ENCODE data around the gene INSIG2. TPM values are rescaled to one million over a fixed set of nuclear protein-coding genes. Genes with fewer than 3 reads are reported as not detected.

INSIG2 gene
- total and polyA plus RNA-seq, 9 donors = 12.9 to 24.2 (median 17.3) TPM

DNA sequence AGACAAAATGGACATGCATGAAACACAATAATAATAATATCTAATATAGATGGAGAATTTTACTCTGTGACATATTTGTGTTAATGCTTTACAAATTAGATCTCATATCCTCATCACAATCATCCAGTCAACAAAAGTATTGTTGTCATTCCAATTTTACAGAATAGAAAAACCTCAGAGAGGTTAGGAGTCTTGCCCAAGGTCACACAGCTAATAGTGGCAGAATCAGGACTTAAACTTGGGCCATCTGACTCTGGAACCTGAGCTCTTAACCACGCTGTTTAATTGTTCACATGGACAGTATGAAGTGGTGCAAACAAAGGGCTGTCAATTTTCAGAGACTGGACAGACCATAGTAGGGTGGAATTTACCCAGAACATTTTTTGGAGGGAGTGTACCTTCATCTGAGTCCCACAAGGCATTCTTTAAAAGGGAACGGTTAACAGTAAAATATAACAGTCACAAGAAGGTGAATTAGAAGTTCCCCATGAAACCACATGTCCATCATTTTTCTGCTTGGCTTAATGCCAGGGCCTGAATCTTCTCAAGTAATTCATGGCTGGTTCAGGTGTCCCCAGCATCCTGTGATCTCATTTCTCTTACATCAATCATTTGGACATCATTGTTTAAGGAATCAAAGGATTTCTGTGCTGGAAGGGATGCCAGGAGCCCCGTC, 39.0 kb upstream of the INSIG2 start:
- Histone ChIP-seq H3K4me3 (ENCODE audit: low read length) (no peak overlapping the region), H3K27me3 (ENCODE audit: control insufficient read depth, insufficient read depth, low read length) (no peaks in the 10 kb centered on the region), H3K9me3 (replicated peaks; ENCODE audit: control insufficient read depth, low read depth, low read length) (no peaks in the 10 kb centered on the region), H3K36me3 (ENCODE audit: control insufficient read depth, insufficient read depth, low read length) (no peaks in the 10 kb centered on the region), H3K4me1 (ENCODE audit: control insufficient read depth, insufficient read depth, low read length) (peaks cover 2% of the 10 kb centered on the region), H3K27ac (ENCODE audit: low read length) (no peak overlapping the region)
- no peak for DNase-seq
- WGBS (ENCODE audit: insufficient coverage) = 50% methylated on average over 1 of the region's 3 CpGs

- H3K4me3 ChIP-seq (ENCODE audit: low read length) = no peak overlapping the region
- H3K27ac ChIP-seq (ENCODE audit: low read length) = no peak overlapping the region
- no peak for DNase-seq
- H3K9me3 ChIP-seq (replicated peaks; ENCODE audit: control insufficient read depth, low read depth, low read length) = no peaks in the 10 kb centered on the region
- peaks cover 2% of the 10 kb centered on the region for H3K4me1 ChIP-seq (ENCODE audit: control insufficient read depth, insufficient read depth, low read length)
- no peaks in the 10 kb centered on the region for H3K36me3 ChIP-seq (ENCODE audit: control insufficient read depth, insufficient read depth, low read length)
- no peaks in the 10 kb centered on the region for H3K27me3 ChIP-seq (ENCODE audit: control insufficient read depth, insufficient read depth, low read length)
Measured at GRCh38 chr2:118049816-118050140, 38.5 kb upstream of the INSIG2 start.

- Histone ChIP-seq H3K9me3 (replicated peaks; ENCODE audit: control insufficient read depth, low read depth, low read length) (no peaks in the 10 kb centered on the region), H3K27ac (ENCODE audit: low read length) (no peak overlapping the region), H3K4me1 (ENCODE audit: control insufficient read depth, insufficient read depth, low read length) (peaks cover 2% of the 10 kb centered on the region), H3K27me3 (ENCODE audit: control insufficient read depth, insufficient read depth, low read length) (no peaks in the 10 kb centered on the region), H3K36me3 (ENCODE audit: control insufficient read depth, insufficient read depth, low read length) (no peaks in the 10 kb centered on the region), H3K4me3 (ENCODE audit: low read length) (no peak overlapping the region)
- WGBS (ENCODE audit: insufficient coverage) = no CpG with 5 or more reads among the region's 3 CpGs
- peak; percentile 29 for DNase-seq
Measured at GRCh38 chr2:118050386-118050785, 37.9 kb upstream of the INSIG2 start.

DNA sequence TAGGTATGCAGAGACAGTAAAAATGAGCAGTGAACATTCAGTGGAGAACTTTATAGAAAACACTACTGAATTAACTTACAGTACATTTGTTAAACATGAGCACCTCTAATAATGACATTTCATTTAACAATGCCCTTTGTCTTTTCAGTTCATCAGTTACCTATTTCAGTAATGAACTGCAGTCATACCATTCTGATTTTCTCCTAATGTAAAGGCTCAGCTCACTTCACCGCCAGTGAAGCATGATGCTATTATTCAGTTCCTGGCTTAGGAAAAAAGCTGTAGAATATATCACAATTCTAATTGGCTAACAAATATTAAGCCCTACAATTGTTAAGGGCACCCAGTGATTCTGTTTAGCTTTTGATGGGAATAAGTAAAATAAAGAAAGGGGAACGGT, 37.3 kb upstream of the INSIG2 start:
- WGBS (ENCODE audit: insufficient coverage) = no CpG with 5 or more reads among the region's 2 CpGs
- H3K27me3 ChIP-seq (ENCODE audit: control insufficient read depth, insufficient read depth, low read length) = peaks cover 3% of the 10 kb centered on the region
- DNase-seq = no peak

DNA sequence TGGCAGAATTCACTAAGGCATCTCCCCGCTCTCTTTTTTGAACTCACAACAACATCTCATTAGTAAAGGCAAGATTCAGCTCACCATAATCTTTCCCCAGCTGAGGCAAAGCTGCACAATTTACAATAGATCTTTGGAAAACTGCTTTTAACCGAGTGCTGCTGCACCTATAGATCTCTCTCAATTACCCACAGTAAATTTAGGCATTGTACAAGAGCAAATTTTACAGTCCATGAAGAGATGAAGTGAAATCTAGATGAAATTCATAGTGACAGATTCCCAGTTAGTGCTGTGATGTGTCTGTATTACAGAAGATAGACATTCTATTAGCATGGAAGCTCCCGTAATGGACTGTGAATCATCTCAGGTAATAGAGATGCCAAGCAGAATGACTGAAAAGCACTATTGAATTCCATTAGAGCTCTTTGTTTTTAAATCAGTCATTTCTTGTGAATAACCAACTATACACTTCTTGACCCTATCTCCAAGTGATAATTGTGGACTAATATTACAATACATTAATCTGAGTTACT, 36.4 kb upstream of the INSIG2 start:
- H3K4me1 ChIP-seq (ENCODE audit: control insufficient read depth, insufficient read depth, low read length) = peaks cover 4% of the 10 kb centered on the region
- H3K27me3 ChIP-seq (ENCODE audit: control insufficient read depth, insufficient read depth, low read length) = peaks cover 3% of the 10 kb centered on the region
- no peak overlapping the region for H3K27ac ChIP-seq (ENCODE audit: low read length)
- DNase-seq = no peak
- WGBS (ENCODE audit: insufficient coverage) = 75% methylated on average over 1 of the region's 3 CpGs
- no peak overlapping the region for H3K4me3 ChIP-seq (ENCODE audit: low read length)
- no peaks in the 10 kb centered on the region for H3K36me3 ChIP-seq (ENCODE audit: control insufficient read depth, insufficient read depth, low read length)
- H3K9me3 ChIP-seq (replicated peaks; ENCODE audit: control insufficient read depth, low read depth, low read length) = no peaks in the 10 kb centered on the region

More for the DNA sequence above, 37.3 kb upstream of the INSIG2 start:
- Histone ChIP-seq H3K36me3 (ENCODE audit: control insufficient read depth, insufficient read depth, low read length) (no peaks in the 10 kb centered on the region), H3K27ac (ENCODE audit: low read length) (no peak overlapping the region), H3K4me1 (ENCODE audit: control insufficient read depth, insufficient read depth, low read length) (peaks cover 4% of the 10 kb centered on the region), H3K4me3 (ENCODE audit: low read length) (no peak overlapping the region), H3K9me3 (replicated peaks; ENCODE audit: control insufficient read depth, low read depth, low read length) (no peaks in the 10 kb centered on the region)

GRCh38 chr2:118052474-118052873, 35.8 kb upstream of the INSIG2 start:
- no peaks in the 10 kb centered on the region for H3K36me3 ChIP-seq (ENCODE audit: control insufficient read depth, insufficient read depth, low read length)
- peaks cover 4% of the 10 kb centered on the region for H3K4me1 ChIP-seq (ENCODE audit: control insufficient read depth, insufficient read depth, low read length)
- H3K27me3 ChIP-seq (ENCODE audit: control insufficient read depth, insufficient read depth, low read length) = peaks cover 3% of the 10 kb centered on the region
- WGBS (ENCODE audit: insufficient coverage) = no CpG with 5 or more reads among the region's 2 CpGs
- no peaks in the 10 kb centered on the region for H3K9me3 ChIP-seq (replicated peaks; ENCODE audit: control insufficient read depth, low read depth, low read length)
- no peak overlapping the region for H3K27ac ChIP-seq (ENCODE audit: low read length)
- DNase-seq = no peak
- H3K4me3 ChIP-seq (ENCODE audit: low read length) = no peak overlapping the region

- WGBS (ENCODE audit: insufficient coverage) = 75% methylated on average over 1 of the region's 7 CpGs
- Histone ChIP-seq H3K4me3 (ENCODE audit: low read length) (no peak overlapping the region), H3K9me3 (replicated peaks; ENCODE audit: control insufficient read depth, low read depth, low read length) (no peaks in the 10 kb centered on the region), H3K36me3 (ENCODE audit: control insufficient read depth, insufficient read depth, low read length) (no peaks in the 10 kb centered on the region), H3K27me3 (ENCODE audit: control insufficient read depth, insufficient read depth, low read length) (peaks cover 3% of the 10 kb centered on the region), H3K4me1 (ENCODE audit: control insufficient read depth, insufficient read depth, low read length) (peaks cover 4% of the 10 kb centered on the region), H3K27ac (ENCODE audit: low read length) (no peak overlapping the region)
- no peak for DNase-seq
Measured at GRCh38 chr2:118053681-118054080, 34.6 kb upstream of the INSIG2 start.

GRCh38 chr2:118054213-118055008, 33.9 kb upstream of the INSIG2 start:
- Histone ChIP-seq H3K27ac (ENCODE audit: low read length) (no peak overlapping the region), H3K4me3 (ENCODE audit: low read length) (no peak overlapping the region), H3K9me3 (replicated peaks; ENCODE audit: control insufficient read depth, low read depth, low read length) (no peaks in the 10 kb centered on the region), H3K27me3 (ENCODE audit: control insufficient read depth, insufficient read depth, low read length) (peaks cover 3% of the 10 kb centered on the region), H3K36me3 (ENCODE audit: control insufficient read depth, insufficient read depth, low read length) (no peaks in the 10 kb centered on the region), H3K4me1 (ENCODE audit: control insufficient read depth, insufficient read depth, low read length) (peaks cover 4% of the 10 kb centered on the region)
- no CpG with 5 or more reads among the region's 3 CpGs for WGBS (ENCODE audit: insufficient coverage)
- DNase-seq = no peak

DNA sequence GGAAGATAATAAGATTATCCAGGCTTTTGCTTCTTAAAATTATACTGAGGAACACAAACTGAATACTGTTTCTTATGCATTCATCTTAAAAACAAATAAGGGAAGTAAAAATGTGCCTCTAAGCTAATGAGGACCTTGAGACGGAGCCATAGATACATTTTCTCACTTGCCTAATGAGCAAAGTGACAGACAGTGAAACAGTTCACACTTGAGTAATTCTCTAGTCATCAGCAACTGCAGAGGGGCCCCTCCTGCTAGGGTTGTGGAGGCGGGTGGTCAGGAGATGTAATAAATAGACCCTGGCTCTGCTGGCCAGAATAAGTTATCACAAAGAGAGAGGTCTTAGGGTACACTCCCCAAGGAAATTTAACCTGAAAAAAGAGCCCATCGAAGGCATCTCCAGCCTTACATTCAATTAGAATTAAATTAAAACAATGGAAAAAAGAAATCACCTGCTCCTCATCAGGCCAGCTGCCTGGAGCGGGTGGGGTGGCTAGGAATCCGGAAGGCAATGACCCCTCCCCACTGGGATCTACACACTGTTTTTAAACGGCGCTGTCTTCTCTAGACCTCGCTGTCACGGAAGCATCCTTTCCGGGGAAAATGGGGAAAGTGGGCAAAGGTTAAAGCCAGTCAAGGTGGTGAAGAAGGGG, 32.6 kb upstream of the INSIG2 start:
- Histone ChIP-seq H3K4me3 (ENCODE audit: low read length) (no peak overlapping the region), H3K27me3 (ENCODE audit: control insufficient read depth, insufficient read depth, low read length) (peaks cover 3% of the 10 kb centered on the region), H3K36me3 (ENCODE audit: control insufficient read depth, insufficient read depth, low read length) (no peaks in the 10 kb centered on the region), H3K27ac (ENCODE audit: low read length) (no peak overlapping the region), H3K9me3 (replicated peaks; ENCODE audit: control insufficient read depth, low read depth, low read length) (no peaks in the 10 kb centered on the region), H3K4me1 (ENCODE audit: control insufficient read depth, insufficient read depth, low read length) (peaks cover 4% of the 10 kb centered on the region)
- WGBS (ENCODE audit: insufficient coverage) = 64% methylated on average over 3 of the region's 10 CpGs
- DNase-seq = no peak

DNA sequence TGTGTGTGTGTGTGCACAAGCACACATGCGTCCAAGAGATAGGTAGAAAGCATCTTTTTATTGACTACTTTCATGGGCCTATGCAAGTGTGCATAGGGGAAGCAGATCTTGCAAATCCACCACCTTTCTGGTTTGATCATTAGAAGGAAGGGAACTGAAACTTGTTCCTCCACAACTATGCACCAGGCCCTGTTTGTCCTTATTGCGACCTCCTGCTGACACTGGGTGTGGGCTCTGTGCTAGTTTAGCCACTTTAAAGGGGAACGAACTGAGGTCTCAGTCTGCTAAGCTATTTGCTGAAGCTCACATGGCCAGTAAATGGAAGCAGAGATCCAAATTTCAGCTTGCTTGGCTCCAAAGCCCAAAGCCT, 32.1 kb upstream of the INSIG2 start:
- peak; percentile 59 for DNase-seq
- Histone ChIP-seq H3K27ac (ENCODE audit: low read length) (no peak overlapping the region), H3K27me3 (ENCODE audit: control insufficient read depth, insufficient read depth, low read length) (peaks cover 3% of the 10 kb centered on the region), H3K36me3 (ENCODE audit: control insufficient read depth, insufficient read depth, low read length) (no peaks in the 10 kb centered on the region), H3K4me1 (ENCODE audit: control insufficient read depth, insufficient read depth, low read length) (peaks cover 4% of the 10 kb centered on the region), H3K9me3 (replicated peaks; ENCODE audit: control insufficient read depth, low read depth, low read length) (no peaks in the 10 kb centered on the region), H3K4me3 (ENCODE audit: low read length) (no peak overlapping the region)
- WGBS (ENCODE audit: insufficient coverage) = 38% methylated on average over 2 of the region's 3 CpGs
